H9 (cell line): ENCODE results near the gene CRELD2. TPM values are rescaled to one million over a fixed set of nuclear protein-coding genes. Genes with fewer than 3 reads are reported as not detected.

ENCODE experiments used
- DNase-seq: peaks from one replicate; pipeline ENCODE4 v3.0.0-alpha.2; 2017
- H2AFZ ChIP-seq: one replicate; pipeline ENCODE4 v1.6.1; 2013; ENCODE audit warnings: mild to moderate bottlenecking, low read length, control low read depth, moderate library complexity
- H2AK5ac ChIP-seq: 2 replicates; pipeline ENCODE4 v1.6.1; 2013; ENCODE audit warnings: low read length, control low read depth, mixed read lengths; ENCODE audit not compliant: insufficient read length
- H2BK120ac ChIP-seq: one replicate; pipeline ENCODE4 v1.6.1; 2013; ENCODE audit warnings: low read depth, mild to moderate bottlenecking, low read length, control low read depth, inconsistent platforms; ENCODE audit not compliant: poor library complexity, severe bottlenecking
- H2BK12ac ChIP-seq: 2 replicates; pipeline ENCODE4 v1.6.1; 2013; ENCODE audit warnings: low read length, control low read depth, mixed read lengths, low read depth; ENCODE audit not compliant: insufficient read length
- H2BK15ac ChIP-seq: 2 replicates; pipeline ENCODE4 v1.6.1; 2013; ENCODE audit warnings: low read depth, low read length, control low read depth
- H2BK20ac ChIP-seq: one replicate; pipeline ENCODE4 v1.6.1; 2013; ENCODE audit warnings: low read depth, mild to moderate bottlenecking, low read length, control low read depth, inconsistent platforms; ENCODE audit not compliant: poor library complexity, severe bottlenecking
- H2BK5ac ChIP-seq: 2 replicates; pipeline ENCODE4 v1.6.1; 2013; ENCODE audit warnings: low read length, control low read depth, mixed read lengths; ENCODE audit not compliant: insufficient read length
- H3K14ac ChIP-seq: 2 replicates; pipeline ENCODE4 v1.6.1; 2013; ENCODE audit warnings: low read length, control low read depth; ENCODE audit not compliant: insufficient read depth
- H3K18ac ChIP-seq: 2 replicates; pipeline ENCODE4 v1.6.1; 2013; ENCODE audit warnings: low read depth, mild to moderate bottlenecking, mixed read lengths, low read length, control low read depth; ENCODE audit not compliant: insufficient read length
- H3K23ac ChIP-seq: 2 replicates; pipeline ENCODE4 v1.6.1; 2013; ENCODE audit warnings: low read length, control low read depth, mixed read lengths, low read depth; ENCODE audit not compliant: insufficient read length
- H3K23me2 ChIP-seq: 2 replicates; pipeline ENCODE4 v1.6.1; 2013; ENCODE audit warnings: low read depth, mild to moderate bottlenecking, mixed read lengths, low read length, control low read depth; ENCODE audit not compliant: insufficient read length, poor library complexity, severe bottlenecking
- H3K27ac ChIP-seq: 2 replicates; pipeline ENCODE4 v1.5.1; 2013; ENCODE audit warnings: low read length, control low read depth, mixed read lengths, low read depth; ENCODE audit not compliant: insufficient read length
- H3K27me3 ChIP-seq: 2 replicates; pipeline ENCODE4 v1.6.1; 2013; ENCODE audit warnings: low read length, control low read depth, inconsistent platforms; ENCODE audit not compliant: insufficient read depth
- H3K4ac ChIP-seq: 2 replicates; pipeline ENCODE4 v1.6.1; 2013; ENCODE audit warnings: low read depth, mild to moderate bottlenecking, control low read depth, inconsistent platforms, low read length, moderate library complexity
- H3K4me1 ChIP-seq: 2 replicates; pipeline ENCODE4 v1.6.1; 2013; ENCODE audit warnings: low read length, control low read depth, inconsistent platforms; ENCODE audit not compliant: insufficient read depth
- H3K4me2 ChIP-seq: 2 replicates; pipeline ENCODE4 v1.6.1; 2013; ENCODE audit warnings: low read length, control low read depth, mixed read lengths; ENCODE audit not compliant: insufficient read length, insufficient read depth
- H3K56ac ChIP-seq: 2 replicates; pipeline ENCODE4 v1.6.1; 2013; ENCODE audit warnings: low read depth, mild to moderate bottlenecking, mixed read lengths, low read length, control low read depth; ENCODE audit not compliant: insufficient read length
- H3K79me1 ChIP-seq: 2 replicates; pipeline ENCODE4 v1.6.1; 2013; ENCODE audit warnings: low read depth, mild to moderate bottlenecking, moderate library complexity, low read length, control low read depth, inconsistent platforms; ENCODE audit not compliant: insufficient read depth, poor library complexity, severe bottlenecking
- H3K79me2 ChIP-seq: 2 replicates; pipeline ENCODE4 v1.6.1; 2013; ENCODE audit warnings: low read length, control low read depth, inconsistent platforms; ENCODE audit not compliant: insufficient read depth
- H3K9ac ChIP-seq: 2 replicates; pipeline ENCODE4 v1.6.1; 2013; ENCODE audit warnings: low read length, control low read depth, mixed read lengths; ENCODE audit not compliant: insufficient read length; ENCODE audit errors: extremely low read depth
- H3K9me3 ChIP-seq: one replicate; pipeline ENCODE4 v1.6.1; 2013; ENCODE audit warnings: low read depth, low read length, inconsistent platforms; ENCODE audit not compliant: control insufficient read depth
- H3T11ph ChIP-seq: one replicate; pipeline ENCODE4 v1.6.1; 2013; ENCODE audit warnings: mild to moderate bottlenecking, low read length, control low read depth, inconsistent platforms
- H4K20me1 ChIP-seq: one replicate; pipeline ENCODE4 v1.6.1; 2013; ENCODE audit not compliant: control insufficient read depth, insufficient read length, insufficient read depth
- H4K5ac ChIP-seq: 2 replicates; pipeline ENCODE4 v1.6.1; 2013; ENCODE audit warnings: low read depth, mild to moderate bottlenecking, mixed read lengths, low read length, control low read depth; ENCODE audit not compliant: insufficient read length
- H4K8ac ChIP-seq: replicated peaks from 2 replicates; pipeline ENCODE4 v1.6.1; 2013; ENCODE audit warnings: low read length, control low read depth, mixed read lengths, low read depth; ENCODE audit not compliant: insufficient read length
- H4K91ac ChIP-seq: 2 replicates; pipeline ENCODE4 v1.6.1; 2013; ENCODE audit warnings: low read depth, mild to moderate bottlenecking, moderate library complexity, mixed read lengths, low read length, control low read depth; ENCODE audit not compliant: insufficient read length
- H3K27ac Mint-ChIP-seq, 3 experiments: 2 replicates in 2 of 3; 3 replicates in 1 of 3; pipeline ENCODE4 v1.8.0; 2020 to 2021; ENCODE audit warnings: mixed read lengths in 3 of 3, mild to moderate bottlenecking in 1 of 3, moderate library complexity in 1 of 3
- H3K27me3 Mint-ChIP-seq: 2 replicates; pipeline ENCODE4 v1.8.0; 2021; ENCODE audit warnings: low read depth, mild to moderate bottlenecking, moderate library complexity, mixed read lengths
- H3K36me3 Mint-ChIP-seq, 3 experiments: 2 replicates in 2 of 3; 3 replicates in 1 of 3; pipeline ENCODE4 v1.8.0; 2020 to 2021; ENCODE audit warnings: low read depth in 3 of 3, mixed read lengths in 3 of 3; ENCODE audit not compliant: insufficient read depth in 1 of 3
- H3K4me1 Mint-ChIP-seq, 2 experiments: 2 replicates each; pipeline ENCODE4 v1.8.0; 2020; ENCODE audit warnings: mixed read lengths in 2 of 2
- H3K4me3 Mint-ChIP-seq, 2 experiments: 2 replicates in 1 of 2; 3 replicates in 1 of 2; pipeline ENCODE4 v1.8.0; 2020 to 2021; ENCODE audit warnings: mild to moderate bottlenecking in 2 of 2, mixed read lengths in 2 of 2, moderate library complexity in 1 of 2
- H3K9me3 Mint-ChIP-seq, 2 experiments: 2 replicates in 1 of 2; 3 replicates in 1 of 2; pipeline ENCODE4 v1.8.0; 2020; ENCODE audit warnings: mild to moderate bottlenecking in 2 of 2, mixed read lengths in 2 of 2, moderate library complexity in 1 of 2
- CTCF ChIP-seq: fragments of 200-600 bp; sonication (generic); conservative IDR thresholded peaks from 3 replicates; pipeline ENCODE4 v1.8.0; 2021; ENCODE audit warnings: antibody characterized with exemption, mild to moderate bottlenecking
- WGBS: extraction: QIAGEN DNeasy Blood & Tissue Kit; methylation state at CpG from one replicate; pipeline ENCODE4 v1.1.7; 2013; ENCODE audit warnings: missing lambda C conversion rate, low lambda C conversion rate, mixed read lengths; ENCODE audit not compliant: insufficient read length; ENCODE audit errors: extremely low coverage; 5-methylcytosine and 5-hydroxymethylcytosine counted together
- total RNA-seq: library from RNA; stranded (reverse); gene quantifications from 2 replicates; pipeline ENCODE4 v1.2.1, GENCODE V29; 2021

Gene CRELD2
- total RNA-seq, 1 experiment from 2014 or later = 34.7 TPM

GRCh38 chr22:49938565-49939136 lies 20.2 kb downstream of the CRELD2 start:
- Histone ChIP-seq H4K20me1 (no peaks in the 10 kb centered on the region), H3K14ac (no peak overlapping the region; the same call in 1 of the 2 replicates), H2BK5ac (no peak overlapping the region), H3K4me2 (no peak overlapping the region), H3K4ac (no peak overlapping the region), H3K9me3 (no peaks in the 10 kb centered on the region), H4K8ac (no peak overlapping the region), H3K23ac (no peak overlapping the region), H3K18ac (no peak overlapping the region), H2BK15ac (no peak overlapping the region), H3K27me3 (no peaks in the 10 kb centered on the region), H3K27ac (no peak overlapping the region), H3K4me1 (peaks cover 2% of the 10 kb centered on the region; the same call in 1 of the 2 replicates), H2AFZ (no peak overlapping the region), H3K9ac (no peak overlapping the region), H2BK12ac (no peak overlapping the region), H2AK5ac (no peak overlapping the region), H3K23me2 (peaks cover 9% of the 10 kb centered on the region), H3K79me1 (no peaks in the 10 kb centered on the region), H3T11ph (no peak overlapping the region), H3K79me2 (no peaks in the 10 kb centered on the region), H4K91ac (no peak overlapping the region), H4K5ac (no peak overlapping the region), H2BK20ac (no peak overlapping the region), H2BK120ac (no peak overlapping the region), H3K56ac (no peak overlapping the region)
- DNase-seq = no peak
- no CpG with 5 or more reads among the region's 19 CpGs for WGBS
- H3K9me3 Mint-ChIP-seq = no peaks in the 10 kb centered on the region; a peak in 2 of 5 replicates
- no peak overlapping the region for H3K27ac Mint-ChIP-seq
- H3K4me3 Mint-ChIP-seq = no peak overlapping the region
- TF ChIP-seq CTCF = no peak
- H3K4me1 Mint-ChIP-seq = peaks cover 6 to 11% of the 10 kb centered on the region in 2 experiments
- no peaks in the 10 kb centered on the region for H3K27me3 Mint-ChIP-seq
- H3K36me3 Mint-ChIP-seq = no peaks in the 10 kb centered on the region
